Measurements from ENCODE around the gene ALDH16A1. TPM values are rescaled to one million over a fixed set of nuclear protein-coding genes. Genes with fewer than 3 reads are reported as not detected.

The ALDH16A1 gene
- total and polyA plus RNA-seq, 10 of the 15 experiments (the other 5 are each of a cell fraction or from before 2014, with no cell fraction given): 1.7 to 49.3 (median 18.1) TPM

- H2AFZ ChIP-seq (ENCODE audit: control insufficient read depth, low read depth, low read length): no peak overlapping the region
- POLR2A ChIA-PET: no interaction called here
- H3K9me3 ChIP-seq (replicated peaks; ENCODE audit: control insufficient read depth, insufficient read depth, low read length): no peaks in the 10 kb centered on the region
- no peaks in the 10 kb centered on the region for H3K27me3 ChIP-seq (replicated peaks in 1 of 2; ENCODE audit: control insufficient read depth in 2 of 2, insufficient read depth in 2 of 2, low read length in 1 of 2)
- ATAC-seq (no peak), FAIRE-seq (no peak), DNase-seq (ENCODE audit: low read depth, low spot score) (no peak)
- H3K4me1 ChIP-seq (ENCODE audit: control insufficient read depth, insufficient read depth, low read length): peaks cover 20% of the 10 kb centered on the region
- SMC1A ChIA-PET (ENCODE audit: uncharacterized antibody, unreplicated experiment): no interaction called here
- no peak overlapping the region for H3K4me2 ChIP-seq (ENCODE audit: control insufficient read depth, insufficient read depth)
- peaks cover 2 to 4% of the 10 kb centered on the region in 2 experiments; a peak in 3 of 4 replicates for H3K36me3 ChIP-seq (ENCODE audit: control insufficient read depth in 2 of 2, insufficient read depth in 2 of 2, low read length in 1 of 2)
- TF ChIP-seq SIX5 (IDR thresholded peaks at IDR 0.05; ENCODE audit: low read depth, low read length, severe bottlenecking) (peak; percentile 19), MLLT1 (IDR thresholded peaks at IDR 0.05) (no peak)
- RAD21 ChIA-PET (ENCODE audit: unreplicated experiment): no interaction called here
- 93% methylated on average over 3 of the region's 3 CpGs for WGBS (ENCODE audit: insufficient coverage, insufficient replicate concordance, low lambda C conversion rate, missing lambda C conversion rate)
- H3K27ac ChIP-seq (ENCODE audit: control insufficient read depth, insufficient read depth): no peak overlapping the region
- H3K9ac ChIP-seq (ENCODE audit: control insufficient read depth, insufficient read depth, low read length): no peak overlapping the region
- BruUV-seq (replicated peaks): no TSS peak
- in situ Hi-C loops (cut with MboI) (no loop called here), intact Hi-C loops (cut with micrococcal nuclease; ENCODE audit: unreplicated experiment) (no loop called here)
- H4K20me1 ChIP-seq (ENCODE audit: control insufficient read depth, insufficient read depth): no peaks in the 10 kb centered on the region
- CTCF ChIA-PET: no interaction called here
- H3K4me3 ChIP-seq: no peak overlapping the region
- H3K79me2 ChIP-seq (ENCODE audit: control insufficient read depth, insufficient read depth, low read length): no peaks in the 10 kb centered on the region
Measured at GRCh38 chr19:49465371-49465770, 12.3 kb downstream of the ALDH16A1 start.

GRCh38 chr19:49468199-49468598 is 15.2 kb downstream of the ALDH16A1 start:
- 73% methylated on average over 18 of the region's 19 CpGs for WGBS (ENCODE audit: insufficient coverage, insufficient replicate concordance, low lambda C conversion rate, missing lambda C conversion rate)
- ATAC-seq: no peak
- no TSS peak for BruUV-seq (replicated peaks)
- Histone ChIP-seq H3K36me3 (ENCODE audit: control insufficient read depth in 2 of 2, insufficient read depth in 2 of 2, low read length in 1 of 2) (peaks cover 2% of the 10 kb centered on the region in 2 experiments; a peak in 2 of 4 replicates), H3K4me2 (ENCODE audit: control insufficient read depth, insufficient read depth) (no peak overlapping the region), H3K4me3 (no peak overlapping the region), H2AFZ (ENCODE audit: control insufficient read depth, low read depth, low read length) (no peak overlapping the region), H4K20me1 (ENCODE audit: control insufficient read depth, insufficient read depth) (no peaks in the 10 kb centered on the region), H3K9ac (ENCODE audit: control insufficient read depth, insufficient read depth, low read length) (no peak overlapping the region), H3K79me2 (ENCODE audit: control insufficient read depth, insufficient read depth, low read length) (no peaks in the 10 kb centered on the region), H3K9me3 (replicated peaks; ENCODE audit: control insufficient read depth, insufficient read depth, low read length) (no peaks in the 10 kb centered on the region), H3K27me3 (replicated peaks in 1 of 2; ENCODE audit: control insufficient read depth in 2 of 2, insufficient read depth in 2 of 2, low read length in 1 of 2) (no peaks in the 10 kb centered on the region), H3K4me1 (ENCODE audit: control insufficient read depth, insufficient read depth, low read length) (peaks cover 31% of the 10 kb centered on the region), H3K27ac (ENCODE audit: control insufficient read depth, insufficient read depth) (no peak overlapping the region)
- DNase-seq (ENCODE audit: low read depth, low spot score): no peak
- TF ChIP-seq CHD4 (IDR thresholded peaks at IDR 0.05) (no peak), NRF1 (conservative IDR thresholded peaks at IDR 0.05; ENCODE audit: low read depth, low read length) (no peak), CBX3 (IDR thresholded peaks at IDR 0.05; ENCODE audit: borderline replicate concordance, low read depth) (no peak), SPI1 (IDR thresholded peaks at IDR 0.05; ENCODE audit: borderline replicate concordance, insufficient read depth, low read depth, low read length) (no peak), POLR2A (IDR thresholded peaks at IDR 0.05; ENCODE audit: low read depth, low read length) (no peak), SIN3A (IDR thresholded peaks at IDR 0.05; ENCODE audit: low read depth, low read length) (no peak), KAT2A (conservative IDR thresholded peaks at IDR 0.05; ENCODE audit: control insufficient read depth, low read depth, low read length) (no peak), SIX5 (IDR thresholded peaks at IDR 0.05; ENCODE audit: low read depth, low read length, severe bottlenecking) (no peak), EGR1 (IDR thresholded peaks at IDR 0.05; ENCODE audit: borderline replicate concordance in 1 of 2, low read depth in 2 of 2, low read length in 2 of 2) (no peak), MTA2 (IDR thresholded peaks at IDR 0.05; ENCODE audit: low read depth) (no peak), MYC (IDR thresholded peaks at IDR 0.05; ENCODE audit: insufficient read depth, insufficient read length, insufficient replicate concordance, low read length, severe bottlenecking) (no peak), JUND (IDR thresholded peaks at IDR 0.05; ENCODE audit: low read depth, low read length) (no peak)
- in situ Hi-C loops (cut with MboI): no loop called here
- no peak for FAIRE-seq
- intact Hi-C loops (cut with micrococcal nuclease; ENCODE audit: unreplicated experiment): no loop called here
- ChIA-PET CTCF (interaction anchor here (3.6 to 3.7 kb wide), 2 partner anchors 10 to 23 kb away, joined by 29 to 31 read pairs; no protein-coding TSS in a partner anchor), SMC1A (ENCODE audit: uncharacterized antibody, unreplicated experiment) (interaction anchor here (3.2 kb wide), 1 partner anchor 13 kb away, joined by 53 read pairs; the partner anchor contains the start of genes ALDH16A1 and PIH1D1), RAD21 (ENCODE audit: unreplicated experiment) (interaction anchor here (3.2 to 6.0 kb wide), 2 partner anchors 14 to 77 kb away, joined by 23 to 90 read pairs; partner anchors contain the start of genes ALDH16A1 and PIH1D1), POLR2A (interaction anchor here (6.2 kb wide), 1 partner anchor 15 kb away, joined by 81 read pairs; the partner anchor contains the start of genes ALDH16A1 and PIH1D1)

Measured in GM12878 (cell line).